Measurements from ENCODE around the gene TSPAN6. TPM values are rescaled to one million over a fixed set of nuclear protein-coding genes. Genes with fewer than 3 reads are reported as not detected.

TSPAN6 gene
- total RNA-seq, 1 donor from 2014 or later, result 25.7 TPM

DNA sequence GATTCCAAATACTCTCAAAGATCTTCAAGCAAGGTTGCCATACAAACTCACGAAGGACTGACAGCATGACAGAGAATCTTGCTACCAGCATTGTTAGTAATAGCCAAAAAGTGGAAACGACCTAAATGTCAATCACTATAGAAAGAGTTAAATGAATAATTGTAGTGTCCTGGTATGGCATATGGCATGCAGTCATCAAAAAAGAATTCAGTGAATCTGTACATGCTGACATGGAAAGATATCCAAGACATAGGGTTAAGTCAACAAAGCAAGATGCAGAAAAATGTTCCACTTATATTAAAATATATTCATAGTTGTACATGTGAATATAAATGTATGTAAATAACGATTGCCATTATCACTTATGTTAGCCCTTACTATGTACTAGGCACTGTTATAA lies 45.0 kb upstream of the TSPAN6 start:
- Mint-ChIP-seq H3K4me1 (ENCODE audit: low read depth, unreplicated experiment) (no peaks in the 10 kb centered on the region), H3K27ac (ENCODE audit: unreplicated experiment) (no peak overlapping the region), H3K9me3 (ENCODE audit: unreplicated experiment) (peaks cover 4% of the 10 kb centered on the region), H3K36me3 (ENCODE audit: unreplicated experiment) (no peaks in the 10 kb centered on the region), H3K4me3 (ENCODE audit: unreplicated experiment) (no peak overlapping the region), H3K27me3 (ENCODE audit: unreplicated experiment) (peaks cover 2% of the 10 kb centered on the region)
- no peak for DNase-seq
- TF ChIP-seq, protein P1, sequence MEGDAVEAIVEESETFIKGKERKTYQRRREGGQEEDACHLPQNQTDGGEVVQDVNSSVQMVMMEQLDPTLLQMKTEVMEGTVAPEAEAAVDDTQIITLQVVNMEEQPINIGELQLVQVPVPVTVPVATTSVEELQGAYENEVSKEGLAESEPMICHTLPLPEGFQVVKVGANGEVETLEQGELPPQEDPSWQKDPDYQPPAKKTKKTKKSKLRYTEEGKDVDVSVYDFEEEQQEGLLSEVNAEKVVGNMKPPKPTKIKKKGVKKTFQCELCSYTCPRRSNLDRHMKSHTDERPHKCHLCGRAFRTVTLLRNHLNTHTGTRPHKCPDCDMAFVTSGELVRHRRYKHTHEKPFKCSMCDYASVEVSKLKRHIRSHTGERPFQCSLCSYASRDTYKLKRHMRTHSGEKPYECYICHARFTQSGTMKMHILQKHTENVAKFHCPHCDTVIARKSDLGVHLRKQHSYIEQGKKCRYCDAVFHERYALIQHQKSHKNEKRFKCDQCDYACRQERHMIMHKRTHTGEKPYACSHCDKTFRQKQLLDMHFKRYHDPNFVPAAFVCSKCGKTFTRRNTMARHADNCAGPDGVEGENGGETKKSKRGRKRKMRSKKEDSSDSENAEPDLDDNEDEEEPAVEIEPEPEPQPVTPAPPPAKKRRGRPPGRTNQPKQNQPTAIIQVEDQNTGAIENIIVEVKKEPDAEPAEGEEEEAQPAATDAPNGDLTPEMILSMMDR (IDR thresholded peaks at IDR 0.05; ENCODE audit: partially characterized antibody, unreplicated experiment), result no peak

DNA sequence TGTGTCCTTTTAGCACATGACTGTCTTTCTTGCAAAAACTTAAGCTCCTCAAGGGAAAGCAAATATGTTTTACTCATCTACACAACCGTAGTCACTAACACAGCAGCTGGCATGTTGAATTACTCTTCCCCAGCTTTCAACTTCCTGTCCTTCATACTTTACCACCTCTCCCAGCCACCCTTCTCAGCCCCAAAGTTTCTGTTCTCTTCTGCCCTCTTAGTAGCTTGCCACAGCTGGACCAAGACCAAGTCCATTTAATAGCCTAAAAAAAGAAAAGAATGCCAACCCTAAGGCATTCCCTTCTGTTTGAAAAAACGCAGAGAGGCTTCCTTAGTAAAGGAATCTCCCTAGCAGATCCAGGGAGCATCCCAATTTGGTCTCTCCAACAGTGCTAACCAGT lies 44.1 kb upstream of the TSPAN6 start:
- H3K27me3 Mint-ChIP-seq (ENCODE audit: unreplicated experiment), result peaks cover 2% of the 10 kb centered on the region
- no peak overlapping the region for H3K4me3 Mint-ChIP-seq (ENCODE audit: unreplicated experiment)
- no peaks in the 10 kb centered on the region for H3K4me1 Mint-ChIP-seq (ENCODE audit: low read depth, unreplicated experiment)
- no peak overlapping the region for H3K27ac Mint-ChIP-seq (ENCODE audit: unreplicated experiment)
- H3K36me3 Mint-ChIP-seq (ENCODE audit: unreplicated experiment), result no peaks in the 10 kb centered on the region
- DNase-seq, result no peak
- TF ChIP-seq, protein P1 (IDR thresholded peaks at IDR 0.05; ENCODE audit: partially characterized antibody, unreplicated experiment), result no peak
- H3K9me3 Mint-ChIP-seq (ENCODE audit: unreplicated experiment), result peaks cover 4% of the 10 kb centered on the region

DNA sequence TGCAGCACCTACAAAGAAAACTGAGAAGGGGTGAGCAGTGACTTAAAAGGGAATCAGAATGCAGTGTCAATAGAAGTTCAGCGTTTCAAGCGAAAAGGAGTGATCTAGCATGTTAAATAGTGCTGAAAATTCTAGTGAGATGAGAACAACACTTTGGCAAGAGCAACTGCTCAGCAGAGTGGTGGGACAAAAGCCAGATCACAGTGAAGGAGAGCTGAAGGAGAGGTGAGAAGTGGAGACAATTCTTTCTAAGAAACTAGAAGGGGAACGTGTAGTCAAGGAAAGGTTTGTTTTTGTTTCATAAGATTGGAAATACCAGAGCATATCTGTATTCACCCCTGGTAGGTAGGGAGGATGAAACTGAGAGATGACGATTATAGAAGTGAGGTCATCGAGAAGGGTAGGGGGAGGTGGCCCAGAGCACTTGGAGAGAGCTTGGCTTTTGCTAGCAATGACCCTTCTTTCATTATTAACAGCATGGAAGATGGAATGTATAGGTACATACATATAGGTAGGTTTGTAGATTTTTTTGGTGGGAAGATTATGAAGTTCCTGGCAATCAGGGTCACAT lies 41.1 kb upstream of the TSPAN6 start:
- TF ChIP-seq, protein P1 (IDR thresholded peaks at IDR 0.05; ENCODE audit: partially characterized antibody, unreplicated experiment), result no peak
- H3K4me1 Mint-ChIP-seq (ENCODE audit: low read depth, unreplicated experiment), result no peaks in the 10 kb centered on the region
- peaks cover 2% of the 10 kb centered on the region for H3K27me3 Mint-ChIP-seq (ENCODE audit: unreplicated experiment)
- H3K27ac Mint-ChIP-seq (ENCODE audit: unreplicated experiment), result no peak overlapping the region
- H3K4me3 Mint-ChIP-seq (ENCODE audit: unreplicated experiment), result no peak overlapping the region
- H3K36me3 Mint-ChIP-seq (ENCODE audit: unreplicated experiment), result no peaks in the 10 kb centered on the region
- H3K9me3 Mint-ChIP-seq (ENCODE audit: unreplicated experiment), result peaks cover 4% of the 10 kb centered on the region
- DNase-seq, result no peak

DNA sequence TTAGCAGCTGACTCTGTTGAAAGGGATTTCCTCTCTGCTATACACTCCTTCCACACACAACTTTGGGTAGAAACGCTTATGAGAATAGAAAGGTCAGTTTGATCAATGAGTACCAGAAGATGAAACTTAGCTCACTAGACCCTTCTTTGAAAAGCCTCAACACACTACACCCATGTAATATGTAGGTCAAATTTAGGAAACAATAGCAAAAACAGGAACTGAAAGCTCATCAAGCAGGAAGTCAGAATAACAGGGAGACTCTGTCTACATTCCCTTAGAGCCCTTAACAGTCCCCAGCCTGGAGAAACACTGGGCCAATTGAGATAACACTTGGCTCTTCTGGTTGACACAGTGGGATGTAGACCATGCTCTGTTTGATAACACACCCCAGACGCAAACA lies 38.1 kb upstream of the TSPAN6 start:
- peaks cover 3% of the 10 kb centered on the region for H3K9me3 Mint-ChIP-seq (ENCODE audit: unreplicated experiment)
- H3K27me3 Mint-ChIP-seq (ENCODE audit: unreplicated experiment), result peaks cover under 1% of the 10 kb centered on the region

DNA sequence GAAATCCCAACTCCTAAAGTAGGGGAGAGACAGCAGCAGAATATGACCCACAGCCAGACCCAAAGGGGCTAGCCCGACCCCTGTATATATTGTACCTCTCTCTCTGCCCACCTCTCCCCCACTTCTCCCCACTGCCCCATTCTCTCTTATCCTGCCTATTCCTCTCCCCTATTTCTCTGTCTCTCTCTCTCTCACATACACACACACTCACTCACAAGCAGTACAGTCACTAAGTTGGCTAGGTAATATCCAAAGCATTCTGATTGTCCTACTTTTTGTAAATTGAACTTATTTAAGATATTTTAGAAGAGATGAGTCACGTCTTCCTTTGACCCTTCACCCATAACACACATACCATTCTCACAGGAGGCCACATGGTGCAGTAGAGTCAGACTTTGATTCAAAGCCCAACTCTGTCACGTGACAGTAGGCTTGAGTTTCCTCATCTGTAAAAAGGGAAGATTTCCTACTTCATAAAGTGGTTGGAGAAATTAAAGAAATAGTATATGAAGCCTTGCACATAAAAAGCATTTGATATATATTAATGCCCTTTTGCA lies 36.9 kb upstream of the TSPAN6 start:
- DNase-seq, result no peak
- Mint-ChIP-seq H3K27ac (ENCODE audit: unreplicated experiment) (no peak overlapping the region), H3K36me3 (ENCODE audit: unreplicated experiment) (no peaks in the 10 kb centered on the region), H3K4me1 (ENCODE audit: low read depth, unreplicated experiment) (no peaks in the 10 kb centered on the region), H3K9me3 (ENCODE audit: unreplicated experiment) (peaks cover 3% of the 10 kb centered on the region), H3K27me3 (ENCODE audit: unreplicated experiment) (no peaks in the 10 kb centered on the region), H3K4me3 (ENCODE audit: unreplicated experiment) (no peak overlapping the region)
- TF ChIP-seq, protein P1 (IDR thresholded peaks at IDR 0.05; ENCODE audit: partially characterized antibody, unreplicated experiment), result no peak

More for the DNA sequence above, 38.1 kb upstream of the TSPAN6 start:
- Mint-ChIP-seq H3K36me3 (ENCODE audit: unreplicated experiment) (no peaks in the 10 kb centered on the region), H3K4me1 (ENCODE audit: low read depth, unreplicated experiment) (no peaks in the 10 kb centered on the region), H3K27ac (ENCODE audit: unreplicated experiment) (no peak overlapping the region), H3K4me3 (ENCODE audit: unreplicated experiment) (no peak overlapping the region)
- no peak for DNase-seq
- TF ChIP-seq, protein P1 (IDR thresholded peaks at IDR 0.05; ENCODE audit: partially characterized antibody, unreplicated experiment), result no peak
